HL-60 (cell line): ENCODE measurements around the gene EHD1.

ENCODE experiments used
- CTCF ChIP-seq: IDR thresholded peaks from one replicate; pipeline ENCODE4 v1.5.1; 2011; ENCODE audit warnings: low read length, control low read depth, inconsistent platforms; ENCODE audit not compliant: insufficient read depth
- POLR2AphosphoS5 ChIP-seq: IDR thresholded peaks from 2 replicates; pipeline ENCODE4 v1.6.1; 2012; ENCODE audit warnings: low read depth
- SPI1 ChIP-seq: IDR thresholded peaks from 2 replicates; pipeline ENCODE4 v1.6.1; 2012; ENCODE audit warnings: low read depth, mild to moderate bottlenecking, borderline replicate concordance

- TF ChIP-seq CTCF, result no peak
- TF ChIP-seq SPI1, result no peak
- TF ChIP-seq POLR2AphosphoS5, result no peak
These were observed 22.4 kb upstream of the EHD1 start for GRCh38 chr11:64900774-64901173.
